ENCODE results near the gene MYO9B. TPM values are rescaled to one million over a fixed set of nuclear protein-coding genes. Genes with fewer than 3 reads are reported as not detected.
A peak's percentile ranks its signal among the peaks of the same experiment; 100 is the strongest.

MYO9B gene
- total RNA-seq, 1 experiment from 2014 or later: 103 TPM

DNA sequence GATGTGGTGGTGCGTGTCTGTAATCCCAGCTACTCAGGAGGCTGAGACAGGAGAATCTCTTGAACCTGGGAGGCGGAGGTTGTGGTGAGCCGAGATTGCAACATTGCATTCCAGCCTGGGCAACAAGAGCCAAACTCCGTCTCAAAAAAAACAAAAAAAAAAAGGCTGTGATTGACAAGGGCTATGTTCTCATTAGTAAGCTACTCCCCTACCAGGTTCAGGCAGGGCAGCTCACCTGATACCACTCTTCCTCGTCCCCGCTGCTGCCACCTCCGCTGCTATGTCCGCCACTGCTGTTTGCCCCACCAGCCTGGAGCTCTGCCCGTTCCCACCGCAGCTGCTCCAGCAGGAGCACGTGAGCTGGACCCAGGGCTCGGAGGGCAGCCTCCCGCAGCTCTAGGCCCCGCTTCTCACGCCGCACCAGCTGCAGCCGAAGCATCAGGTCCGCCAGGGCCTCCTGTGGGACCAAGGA, 179.6 kb downstream of the MYO9B start:
- Histone ChIP-seq H3K36me3 (ENCODE audit: low read depth) (no peaks in the 10 kb centered on the region), H3K4me1 (replicated peaks; ENCODE audit: insufficient read depth) (peaks cover 17% of the 10 kb centered on the region), H3K27me3 (ENCODE audit: insufficient read depth, low read depth) (no peaks in the 10 kb centered on the region), H3K79me2 (ENCODE audit: low read depth) (no peaks in the 10 kb centered on the region), H3K27ac (peak overlapping the region; percentile 68), H3K4me2 (peak overlapping the region; percentile 53), H3K4me3 (no peak overlapping the region), H4K20me1 (ENCODE audit: insufficient read depth) (no peaks in the 10 kb centered on the region), H2AFZ (0 out of 2 replicates have a peak overlapping the region, but pooled peaks have one; percentile 3), H3K9me3 (ENCODE audit: insufficient read depth, low read depth) (no peaks in the 10 kb centered on the region), H3F3A (ENCODE audit: insufficient read depth, low read depth) (peaks cover 22% of the 10 kb centered on the region), H3K9me2 (ENCODE audit: insufficient read depth) (no peaks in the 10 kb centered on the region)
- BruUV-seq (replicated peaks): no TSS peak
- intact Hi-C loops (cut with micrococcal nuclease; ENCODE audit: unreplicated experiment): no loop called here
- CTCF ChIA-PET: interaction anchor here (0.7 kb wide), 1 partner anchor 54 kb away, joined by 3 read pairs; no protein-coding TSS in a partner anchor
- TF ChIP-seq EZH2 (IDR thresholded peaks at IDR 0.05; ENCODE audit: low read depth): no peak
- no peak for TF ChIP-seq CTCF (conservative IDR thresholded peaks at IDR 0.05)
- POLR2A ChIA-PET (ENCODE audit: unreplicated experiment): interaction anchor here (0.6 to 1.2 kb wide), 5 partner anchors 10 to 75 kb away, joined by 3 to 13 read pairs (median 5); partner anchors contain the start of genes BABAM1 and USE1
- DNase-seq: peak; percentile 77 to 95

- intact Hi-C loops (cut with micrococcal nuclease; ENCODE audit: unreplicated experiment): no loop called here
- Histone ChIP-seq H3K4me2 (no peak overlapping the region; the same call in 1 of the 2 replicates), H3F3A (ENCODE audit: insufficient read depth, low read depth) (peaks cover 22% of the 10 kb centered on the region), H2AFZ (no peak overlapping the region), H3K79me2 (ENCODE audit: low read depth) (no peaks in the 10 kb centered on the region), H4K20me1 (ENCODE audit: insufficient read depth) (no peaks in the 10 kb centered on the region), H3K4me1 (replicated peaks; ENCODE audit: insufficient read depth) (peaks cover 19% of the 10 kb centered on the region), H3K9me2 (ENCODE audit: insufficient read depth) (no peaks in the 10 kb centered on the region), H3K4me3 (no peak overlapping the region), H3K27me3 (ENCODE audit: insufficient read depth, low read depth) (no peaks in the 10 kb centered on the region), H3K9me3 (ENCODE audit: insufficient read depth, low read depth) (no peaks in the 10 kb centered on the region), H3K27ac (no peak overlapping the region), H3K36me3 (ENCODE audit: low read depth) (no peaks in the 10 kb centered on the region)
- ChIA-PET CTCF (no interaction called here), POLR2A (ENCODE audit: unreplicated experiment) (no interaction called here)
- peak in 1 of 2 experiments; percentile 29 for DNase-seq
- no TSS peak for BruUV-seq (replicated peaks)
- TF ChIP-seq EZH2 (IDR thresholded peaks at IDR 0.05; ENCODE audit: low read depth) (no peak), CTCF (conservative IDR thresholded peaks at IDR 0.05) (no peak)
Observed at GRCh38 chr19:17256130-17256529, 180.6 kb downstream of the MYO9B start.

DNA sequence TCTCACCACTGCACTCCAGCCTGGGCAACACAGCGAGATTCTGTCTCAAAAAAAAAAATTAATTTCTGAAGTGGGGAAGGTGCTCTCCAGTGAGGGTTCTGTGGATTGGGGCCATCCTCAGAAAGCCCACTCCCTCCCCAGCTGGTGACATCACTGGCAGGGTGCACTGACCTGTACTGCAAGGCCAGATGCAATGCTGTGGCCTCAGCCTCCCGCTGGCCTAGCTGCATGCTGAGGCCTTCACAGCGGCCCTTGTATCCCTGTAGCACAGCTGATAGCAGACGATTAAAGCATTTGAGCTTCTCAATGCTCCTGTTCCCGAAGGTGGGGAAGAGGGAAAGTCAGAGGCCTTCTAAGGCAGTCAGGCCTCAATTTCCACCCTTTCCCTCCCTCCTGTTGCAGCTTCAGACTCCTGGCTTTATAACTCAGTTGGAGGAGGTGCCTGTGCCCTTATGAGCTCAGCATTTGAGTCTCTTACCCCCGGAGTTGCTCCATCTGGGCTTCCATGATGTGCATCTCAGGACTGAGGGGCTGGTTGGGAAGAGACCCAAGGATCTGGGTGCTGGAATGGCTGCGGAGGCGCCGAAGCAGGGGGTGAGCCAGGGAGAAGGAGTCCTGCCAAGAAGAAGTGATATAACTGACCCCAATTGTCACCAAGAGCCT, 183.7 kb downstream of the MYO9B start:
- H3K9me3 ChIP-seq (ENCODE audit: insufficient read depth, low read depth): no peaks in the 10 kb centered on the region
- H3K4me2 ChIP-seq: no peak overlapping the region
- no peaks in the 10 kb centered on the region for H3K36me3 ChIP-seq (ENCODE audit: low read depth)
- H2AFZ ChIP-seq: no peak overlapping the region
- no peak overlapping the region for H3K27ac ChIP-seq
- no peaks in the 10 kb centered on the region for H3K9me2 ChIP-seq (ENCODE audit: insufficient read depth)
- H3K4me1 ChIP-seq (replicated peaks; ENCODE audit: insufficient read depth): peaks cover 19% of the 10 kb centered on the region
- no peaks in the 10 kb centered on the region for H3K27me3 ChIP-seq (ENCODE audit: insufficient read depth, low read depth)
- peaks cover 20% of the 10 kb centered on the region for H3F3A ChIP-seq (ENCODE audit: insufficient read depth, low read depth)
- no TSS peak for BruUV-seq (replicated peaks)
- intact Hi-C loops (cut with micrococcal nuclease; ENCODE audit: unreplicated experiment): no loop called here
- no peak for TF ChIP-seq EZH2 (IDR thresholded peaks at IDR 0.05; ENCODE audit: low read depth)
- no peak for TF ChIP-seq CTCF (conservative IDR thresholded peaks at IDR 0.05)
- POLR2A ChIA-PET (ENCODE audit: unreplicated experiment): no interaction called here
- CTCF ChIA-PET: interaction anchor here (0.6 kb wide), 3 partner anchors 22 to 193 kb away, joined by 3 to 8 read pairs (median 4); no protein-coding TSS in a partner anchor
- DNase-seq: no peak
- H4K20me1 ChIP-seq (ENCODE audit: insufficient read depth): no peaks in the 10 kb centered on the region
- H3K4me3 ChIP-seq: no peak overlapping the region
- no peaks in the 10 kb centered on the region for H3K79me2 ChIP-seq (ENCODE audit: low read depth)

Measured in PC-9 (cell line).